ENCODE data around the gene COL6A2. TPM values are rescaled to one million over a fixed set of nuclear protein-coding genes. Genes with fewer than 3 reads are reported as not detected.

COL6A2 gene
- total and polyA plus RNA-seq, 8 donors = 15.2 to 135 (median 65.5) TPM

DNA sequence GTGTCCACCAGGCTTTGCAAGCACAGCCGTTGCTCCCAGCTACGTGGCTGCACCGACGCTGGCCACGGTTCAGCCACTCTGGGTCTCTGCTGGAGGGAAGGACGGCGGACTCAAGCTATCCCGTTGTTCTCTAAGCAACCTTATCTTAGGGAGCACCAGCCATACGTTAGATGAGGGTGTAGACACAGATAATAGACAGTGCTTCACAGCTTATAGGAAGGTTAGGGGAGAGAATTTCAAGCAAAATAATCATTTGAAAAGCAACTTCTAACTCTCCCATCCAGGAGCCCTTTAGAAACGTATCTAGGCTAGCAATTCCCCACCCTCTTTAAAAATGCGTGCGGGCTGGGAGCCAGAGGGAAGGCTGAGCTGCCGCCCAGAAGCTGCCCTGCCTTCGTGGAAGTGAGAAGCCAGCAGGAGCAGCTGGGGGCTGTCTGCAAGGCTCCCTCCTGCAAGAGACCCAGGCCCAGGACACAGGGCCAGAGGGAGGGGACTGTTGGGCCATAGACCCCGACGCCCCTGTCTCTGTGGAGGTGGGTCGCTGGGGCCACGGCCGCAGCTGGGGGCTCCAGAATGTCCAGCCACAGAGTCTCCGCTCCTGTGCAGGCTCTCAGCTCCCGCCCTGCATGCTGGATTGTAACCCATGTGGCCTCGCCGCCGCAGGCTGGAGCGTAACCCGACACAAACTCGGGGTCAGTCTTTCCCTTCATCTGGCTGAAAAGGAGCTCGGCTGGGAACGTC, 31.2 kb upstream of the COL6A2 start:
- Histone ChIP-seq H3K27me3 (peaks cover 0 to 8% (median 0%) of the 10 kb centered on the region in 4 donors), H3K36me3 (no peaks in the 10 kb centered on the region), H3K4me1 (peaks cover 0 to 3% (median 0%) of the 10 kb centered on the region in 3 donors), H3K9me3 (no peaks in the 10 kb centered on the region), H3K4me3 (no peak overlapping the region), H3K27ac (no peak overlapping the region)
- FAIRE-seq = no peak
- TF ChIP-seq CTCF (IDR thresholded peaks at IDR 0.05) = no peak
- 53 to 55% methylated on average over 29 of the region's 29 CpGs for WGBS, 2 donors
- DNase-seq = peak in 1 of 6 donors; percentile 7
- peak in 1 of 4 donors; percentile 8 for ATAC-seq
- intact Hi-C loops (cut with DNase I) = no loop called here

- intact Hi-C loops (cut with DNase I) = no loop called here
- no peak for TF ChIP-seq CTCF (IDR thresholded peaks at IDR 0.05)
- H3K27me3 ChIP-seq = peaks cover 0 to 5% (median 0%) of the 10 kb centered on the region in 4 donors
- no peaks in the 10 kb centered on the region for H3K9me3 ChIP-seq
- H3K4me3 ChIP-seq = no peak overlapping the region
- DNase-seq = no peak
- no peak overlapping the region for H3K27ac ChIP-seq
- ATAC-seq = no peak
- peaks cover 0 to 3% (median 0%) of the 10 kb centered on the region in 3 donors for H3K4me1 ChIP-seq
- 72 to 81% methylated on average over 31 to 32 of the region's 32 CpGs for WGBS, 2 donors
- no peaks in the 10 kb centered on the region for H3K36me3 ChIP-seq
- no peak for FAIRE-seq
These were observed 30.3 kb upstream of the COL6A2 start for GRCh38 chr21:46067505-46068201.

GRCh38 chr21:46068516-46069079, 29.3 kb upstream of the COL6A2 start:
- Histone ChIP-seq H3K4me3 (no peak overlapping the region), H3K36me3 (no peaks in the 10 kb centered on the region), H3K27me3 (peaks cover 0 to 5% (median 0%) of the 10 kb centered on the region in 4 donors), H3K9me3 (no peaks in the 10 kb centered on the region), H3K27ac (no peak overlapping the region), H3K4me1 (peaks cover 0 to 3% (median 0%) of the 10 kb centered on the region in 3 donors)
- WGBS, 2 donors = 69 to 78% methylated on average over 14 of the region's 14 CpGs
- TF ChIP-seq CTCF (IDR thresholded peaks at IDR 0.05) = no peak
- ATAC-seq = no peak
- intact Hi-C loops (cut with DNase I) = no loop called here
- FAIRE-seq = no peak
- DNase-seq = no peak

- Histone ChIP-seq H3K27ac (no peak overlapping the region), H3K27me3 (peaks cover 0 to 5% (median 0%) of the 10 kb centered on the region in 4 donors), H3K4me1 (peaks cover 0 to 3% (median 0%) of the 10 kb centered on the region in 3 donors), H3K4me3 (no peak overlapping the region), H3K36me3 (no peaks in the 10 kb centered on the region), H3K9me3 (no peaks in the 10 kb centered on the region)
- 78 to 90% methylated on average over 13 of the region's 13 CpGs for WGBS, 2 donors
- intact Hi-C loops (cut with DNase I) = no loop called here
- FAIRE-seq (no peak), ATAC-seq (no peak), DNase-seq (no peak)
- TF ChIP-seq CTCF (IDR thresholded peaks at IDR 0.05) = no peak
These were observed 28.7 kb upstream of the COL6A2 start for GRCh38 chr21:46069166-46069565.
